ENCODE results near the gene RRP1B.

The RRP1B gene

GRCh38 chr21:43741423-43742096 lies 82.2 kb downstream of the RRP1B start:
- Histone ChIP-seq H3K9me3 (replicated peaks; ENCODE audit: insufficient read depth, low read length) (no peaks in the 10 kb centered on the region), H3K79me2 (ENCODE audit: low read length) (peaks cover 77% of the 10 kb centered on the region), H3K4me1 (ENCODE audit: low read length) (no peaks in the 10 kb centered on the region), H3K27ac (ENCODE audit: low read length) (no peak overlapping the region), H4K20me1 (ENCODE audit: insufficient read depth, low read length) (peaks cover 15% of the 10 kb centered on the region), H2AFZ (ENCODE audit: low read length) (no peak overlapping the region), H3K4me2 (ENCODE audit: low read depth, low read length) (no peak overlapping the region), H3F3A (ENCODE audit: insufficient read depth, low read length) (peaks cover 14% of the 10 kb centered on the region), H3K9me2 (replicated peaks; ENCODE audit: insufficient read depth, low read length) (no peaks in the 10 kb centered on the region), H3K4me3 (ENCODE audit: low read length) (no peak overlapping the region), H3K27me3 (replicated peaks; ENCODE audit: insufficient read depth, low read length) (no peaks in the 10 kb centered on the region), H3K9ac (ENCODE audit: low read length) (no peak overlapping the region), H3K36me3 (replicated peaks; ENCODE audit: insufficient read depth, low read length) (peaks cover 31% of the 10 kb centered on the region)
- DNase-seq, result no peak
- TF ChIP-seq EZH2 (optimal IDR thresholded peaks at IDR 0.05; ENCODE audit: low read depth, low read length) (no peak), EZH2phosphoT487 (IDR thresholded peaks at IDR 0.05; ENCODE audit: low read length) (no peak), CTCF (IDR thresholded peaks at IDR 0.05; ENCODE audit: low read length) (no peak)

- H3K4me3 ChIP-seq (ENCODE audit: low read length), result no peak overlapping the region
- H3K4me1 ChIP-seq (ENCODE audit: low read length), result no peaks in the 10 kb centered on the region
- H3K27me3 ChIP-seq (replicated peaks; ENCODE audit: insufficient read depth, low read length), result no peaks in the 10 kb centered on the region
- TF ChIP-seq EZH2phosphoT487 (IDR thresholded peaks at IDR 0.05; ENCODE audit: low read length), result no peak
- no peak for TF ChIP-seq CTCF (IDR thresholded peaks at IDR 0.05; ENCODE audit: low read length)
- TF ChIP-seq EZH2 (optimal IDR thresholded peaks at IDR 0.05; ENCODE audit: low read depth, low read length), result no peak
- no peak overlapping the region for H3K27ac ChIP-seq (ENCODE audit: low read length)
- no peak overlapping the region for H3K4me2 ChIP-seq (ENCODE audit: low read depth, low read length)
- H3F3A ChIP-seq (ENCODE audit: insufficient read depth, low read length), result peaks cover 14% of the 10 kb centered on the region
- no peaks in the 10 kb centered on the region for H3K9me2 ChIP-seq (replicated peaks; ENCODE audit: insufficient read depth, low read length)
- peaks cover 71% of the 10 kb centered on the region for H3K79me2 ChIP-seq (ENCODE audit: low read length)
- no peak overlapping the region for H2AFZ ChIP-seq (ENCODE audit: low read length)
- H3K36me3 ChIP-seq (replicated peaks; ENCODE audit: insufficient read depth, low read length), result peaks cover 25% of the 10 kb centered on the region
- peaks cover 6% of the 10 kb centered on the region for H4K20me1 ChIP-seq (ENCODE audit: insufficient read depth, low read length)
- H3K9me3 ChIP-seq (replicated peaks; ENCODE audit: insufficient read depth, low read length), result no peaks in the 10 kb centered on the region
- DNase-seq, result no peak
- no peak overlapping the region for H3K9ac ChIP-seq (ENCODE audit: low read length)
Measured at GRCh38 chr21:43743947-43744346, 84.6 kb downstream of the RRP1B start.

GRCh38 chr21:43744725-43745124 lies 85.4 kb downstream of the RRP1B start:
- TF ChIP-seq EZH2 (optimal IDR thresholded peaks at IDR 0.05; ENCODE audit: low read depth, low read length), result no peak
- no peak for TF ChIP-seq CTCF (IDR thresholded peaks at IDR 0.05; ENCODE audit: low read length)
- no peak for TF ChIP-seq EZH2phosphoT487 (IDR thresholded peaks at IDR 0.05; ENCODE audit: low read length)
- Histone ChIP-seq H3K36me3 (replicated peaks; ENCODE audit: insufficient read depth, low read length) (peaks cover 29% of the 10 kb centered on the region), H3K9me3 (replicated peaks; ENCODE audit: insufficient read depth, low read length) (no peaks in the 10 kb centered on the region), H3K27me3 (replicated peaks; ENCODE audit: insufficient read depth, low read length) (no peaks in the 10 kb centered on the region), H3K9ac (ENCODE audit: low read length) (no peak overlapping the region), H3F3A (ENCODE audit: insufficient read depth, low read length) (peaks cover 10% of the 10 kb centered on the region), H3K9me2 (replicated peaks; ENCODE audit: insufficient read depth, low read length) (no peaks in the 10 kb centered on the region), H3K4me3 (ENCODE audit: low read length) (no peak overlapping the region), H3K4me2 (ENCODE audit: low read depth, low read length) (no peak overlapping the region), H2AFZ (ENCODE audit: low read length) (no peak overlapping the region), H3K4me1 (ENCODE audit: low read length) (no peaks in the 10 kb centered on the region), H3K27ac (ENCODE audit: low read length) (no peak overlapping the region), H3K79me2 (ENCODE audit: low read length) (peaks cover 63% of the 10 kb centered on the region), H4K20me1 (ENCODE audit: insufficient read depth, low read length) (peaks cover 6% of the 10 kb centered on the region)
- no peak for DNase-seq
